Bronchial smooth muscle cell (primary cell): Measurements from ENCODE around the gene PHC1. TPM values are rescaled to one million over a fixed set of nuclear protein-coding genes. Genes with fewer than 3 reads are reported as not detected.

Experiments used
- total RNA-seq: library from RNA; depleted of rRNA; stranded (reverse); fragments of >200 nt; gene quantifications from 2 replicates; pipeline ENCODE4 v1.2.1, GENCODE V29; 2014

The PHC1 gene
- total RNA-seq = 6.8 and 16.6 TPM in 2 replicates

GRCh38 chr12:8914033-8914715, at the start of gene PHC1:
PHC1 (plus strand) TSS chr12:8914509; CDS start chr12:8917678, 3,169 bp downstream.

GRCh38 chr12:8949342-8950220, 35.3 kb downstream of the PHC1 start, which contains the start of gene M6PR:
M6PR (minus strand) TSS chr12:8949645; CDS start chr12:8946404, 3,241 bp downstream.

GRCh38 chr12:8989413-8989812, 75.1 kb downstream of the PHC1 start, which contains the start of gene KLRG1:
KLRG1 (plus strand) TSS chr12:8989546; CDS start chr12:8989636, 90 bp downstream.

Other genes with a start within 250 kb of the PHC1 start
- 23.5 and 28.0 TPM in 2 replicates for gene RIMKLB, start 216.5 kb upstream of the PHC1 start, total RNA-seq
- under 0.01 and 0.17 TPM in 2 replicates for gene A2ML1, start 91.9 kb upstream of the PHC1 start, total RNA-seq
- 290 and 296 TPM in 2 replicates for gene M6PR, start 35.1 kb downstream of the PHC1 start, total RNA-seq
- gene KLRG1, start 75.0 kb downstream of the PHC1 start, total RNA-seq = 0.34 and 0.47 TPM in 2 replicates
- gene A2M, start 201.4 kb downstream of the PHC1 start, total RNA-seq = 10.1 and 14.8 TPM in 2 replicates